Mesothelial cell of epicardium (in vitro differentiated cells): Measurements from ENCODE around the gene ANK3. TPM values are rescaled to one million over a fixed set of nuclear protein-coding genes. Genes with fewer than 3 reads are reported as not detected.

Source experiments
- DNase-seq, 2 experiments: peaks; one replicate each; pipeline ENCODE4 v3.0.0; 2021; ENCODE audit warnings: low spot score in 2 of 2; ENCODE audit not compliant: unreplicated experiment in 2 of 2
- H3K27ac Mint-ChIP-seq: 2 replicates; pipeline ENCODE4 v1.8.0; 2021; ENCODE audit warnings: mixed read lengths
- H3K27me3 Mint-ChIP-seq: 2 replicates; pipeline ENCODE4 v1.8.0; 2021; ENCODE audit warnings: low read depth, mixed read lengths
- H3K36me3 Mint-ChIP-seq: 2 replicates; pipeline ENCODE4 v1.8.0; 2021; ENCODE audit warnings: mixed read lengths
- H3K4me1 Mint-ChIP-seq: 2 replicates; pipeline ENCODE4 v1.8.0; 2021; ENCODE audit warnings: mixed read lengths
- H3K4me3 Mint-ChIP-seq: 2 replicates; pipeline ENCODE4 v1.8.0; 2021; ENCODE audit warnings: mild to moderate bottlenecking, moderate library complexity, mixed read lengths
- H3K9me3 Mint-ChIP-seq: 2 replicates; pipeline ENCODE4 v1.8.0; 2021; ENCODE audit warnings: mixed read lengths
- CTCF ChIP-seq: fragments of 200-600 bp; sonication (generic); IDR thresholded peaks from one replicate; pipeline ENCODE4 v1.5.0; 2021; ENCODE audit warnings: antibody characterized with exemption; ENCODE audit not compliant: unreplicated experiment
- total RNA-seq: library from RNA; stranded (reverse); gene quantifications from 3 replicates; pipeline ENCODE4 v1.2.1, GENCODE V29; 2021

Gene ANK3
- total RNA-seq, 1 donor from 2014 or later, result 242 TPM

- no peaks in the 10 kb centered on the region for H3K4me1 Mint-ChIP-seq
- peaks cover 76% of the 10 kb centered on the region for H3K36me3 Mint-ChIP-seq
- H3K9me3 Mint-ChIP-seq, result peaks cover 10% of the 10 kb centered on the region
- no peak overlapping the region for H3K4me3 Mint-ChIP-seq
- DNase-seq, result no peak
- no peak for TF ChIP-seq CTCF
- H3K27me3 Mint-ChIP-seq, result no peaks in the 10 kb centered on the region
- no peak overlapping the region for H3K27ac Mint-ChIP-seq
Observed at GRCh38 chr10:60073781-60074656, 315.7 kb downstream of the ANK3 start.

- Mint-ChIP-seq H3K27ac (no peak overlapping the region), H3K4me1 (peaks cover 2% of the 10 kb centered on the region), H3K27me3 (no peaks in the 10 kb centered on the region), H3K9me3 (peaks cover 10% of the 10 kb centered on the region), H3K36me3 (peaks cover 78% of the 10 kb centered on the region), H3K4me3 (no peak overlapping the region)
- TF ChIP-seq CTCF, result no peak
- DNase-seq, result no peak
Observed at GRCh38 chr10:60073397-60073780, 316.3 kb downstream of the ANK3 start.

GRCh38 chr10:60069311-60069710 is 320.4 kb downstream of the ANK3 start:
- peak overlapping the region; percentile 15 for H3K27ac Mint-ChIP-seq

GRCh38 chr10:60050366-60050765 is 339.3 kb downstream of the ANK3 start:
- peaks cover 15% of the 10 kb centered on the region for H3K36me3 Mint-ChIP-seq
- no peaks in the 10 kb centered on the region for H3K27me3 Mint-ChIP-seq
- no peak overlapping the region for H3K4me3 Mint-ChIP-seq
- peak overlapping the region; percentile 9 for H3K27ac Mint-ChIP-seq
- TF ChIP-seq CTCF, result no peak
- peaks cover 22% of the 10 kb centered on the region for H3K4me1 Mint-ChIP-seq
- no peaks in the 10 kb centered on the region for H3K9me3 Mint-ChIP-seq
- DNase-seq, result no peak

More at GRCh38 chr10:60069311-60069710, 320.4 kb downstream of the ANK3 start:
- H3K27me3 Mint-ChIP-seq, result no peaks in the 10 kb centered on the region
- no peak for TF ChIP-seq CTCF
- peaks cover 10% of the 10 kb centered on the region for H3K9me3 Mint-ChIP-seq
- H3K36me3 Mint-ChIP-seq, result peaks cover 66% of the 10 kb centered on the region
- DNase-seq, result no peak
- no peak overlapping the region for H3K4me3 Mint-ChIP-seq
- H3K4me1 Mint-ChIP-seq, result peaks cover 11% of the 10 kb centered on the region

GRCh38 chr10:60048091-60048501 is 341.6 kb downstream of the ANK3 start:
- H3K9me3 Mint-ChIP-seq, result no peaks in the 10 kb centered on the region
- TF ChIP-seq CTCF, result no peak
- H3K36me3 Mint-ChIP-seq, result peaks cover 10% of the 10 kb centered on the region
- peak in 1 of 2 experiments; percentile 42 for DNase-seq
- H3K4me1 Mint-ChIP-seq, result peaks cover 19% of the 10 kb centered on the region
- H3K4me3 Mint-ChIP-seq, result no peak overlapping the region
- peak overlapping the region; percentile 96 for H3K27ac Mint-ChIP-seq
- H3K27me3 Mint-ChIP-seq, result no peaks in the 10 kb centered on the region
